SU-DHL-6 (cell line): Measurements from ENCODE around the gene AKR1C1.
"Not testable (repeated sequence)": the region's sequence is repeated elsewhere in the genome, so short reads cannot be mapped to it uniquely, and the experiment has no call there.

Source experiments
- H2AFZ ChIP-seq: fragments of 200-600 bp; sonication (generic); 2 replicates; pipeline ENCODE4 v1.6.1; 2014; ENCODE audit warnings: low read depth, mild to moderate bottlenecking, moderate library complexity, mixed read lengths, antibody characterized with exemption, low read length; ENCODE audit not compliant: severe bottlenecking
- H3F3A ChIP-seq: fragments of 200-600 bp; shearing (Covaris generic); 2 replicates; pipeline ENCODE4 v1.6.0; 2016; ENCODE audit warnings: antibody characterized with exemption, mild to moderate bottlenecking; ENCODE audit not compliant: insufficient read depth
- H3K27ac ChIP-seq: fragments of 200-600 bp; sonication (generic); 2 replicates; pipeline ENCODE4 v1.5.1; 2016; ENCODE audit warnings: low read depth, mild to moderate bottlenecking, low read length, moderate library complexity, mixed read lengths
- H3K27me3 ChIP-seq: fragments of 200-600 bp; sonication (generic), shearing (Covaris generic); 2 replicates; pipeline ENCODE4 v1.6.0; 2014; ENCODE audit warnings: mild to moderate bottlenecking, low read length
- H3K36me3 ChIP-seq: fragments of 200-600 bp; sonication (generic); 2 replicates; pipeline ENCODE4 v1.6.1; 2014; ENCODE audit warnings: mild to moderate bottlenecking, low read length, mixed read lengths
- H3K4me2 ChIP-seq: fragments of 300-600, 200-600 bp; shearing (Covaris generic), sonication (generic); 2 replicates; pipeline ENCODE4 v1.6.0; 2014; ENCODE audit warnings: low read length, low read depth, mild to moderate bottlenecking; ENCODE audit not compliant: poor library complexity, severe bottlenecking
- H3K4me3 ChIP-seq: fragments of 200-600 bp; sonication (generic); 2 replicates; pipeline ENCODE4 v1.5.1; 2014; ENCODE audit warnings: antibody characterized with exemption, low read length, mild to moderate bottlenecking, mixed read lengths; ENCODE audit not compliant: insufficient read depth, poor library complexity, severe bottlenecking
- H3K79me2 ChIP-seq: fragments of 200-600 bp; sonication (generic); 2 replicates; pipeline ENCODE4 v1.6.1; 2014; ENCODE audit warnings: mild to moderate bottlenecking, low read length, moderate library complexity; ENCODE audit not compliant: insufficient read depth
- H3K9ac ChIP-seq: fragments of 200-600 bp; sonication (generic); 2 replicates; pipeline ENCODE4 v1.7.0; 2014; ENCODE audit warnings: mild to moderate bottlenecking, low read length
- H3K9me2 ChIP-seq: fragments of 200-600 bp; sonication (generic); replicated peaks from 2 replicates; pipeline ENCODE4 v1.6.1; 2014; ENCODE audit warnings: low read length; ENCODE audit not compliant: insufficient read depth
- H3K9me3 ChIP-seq: fragments of 200-600 bp; sonication (generic); 2 replicates; pipeline ENCODE4 v1.6.1; 2014; ENCODE audit warnings: low read length, mixed read lengths; ENCODE audit not compliant: insufficient read depth
- H4K20me1 ChIP-seq: fragments of 200-600 bp; sonication (generic); 2 replicates; pipeline ENCODE4 v1.6.1; 2014; ENCODE audit warnings: low read depth, mild to moderate bottlenecking, antibody characterized with exemption, low read length, moderate library complexity, mixed read lengths
- CTCF ChIP-seq: fragments of 200-600 bp; sonication (generic); IDR thresholded peaks from one replicate; pipeline ENCODE4 v1.5.1; 2017; ENCODE audit warnings: antibody characterized with exemption, mild to moderate bottlenecking, low read length, moderate library complexity; ENCODE audit not compliant: insufficient read depth, poor library complexity, severe bottlenecking
- EZH2phosphoT487 ChIP-seq: fragments of 200-600 bp; sonication (generic), shearing (Covaris generic); conservative IDR thresholded peaks from 2 replicates; pipeline ENCODE4 v1.6.1; 2018; ENCODE audit warnings: mild to moderate bottlenecking, antibody characterized with exemption, low read length, moderate library complexity, mixed read lengths

Gene AKR1C1

GRCh38 chr10:4962876-4963814, at the start of gene AKR1C1:
TSS of gene AKR1C1 (plus strand) at chr10:4963415. CDS start at chr10:4963445, 30 bp downstream.
- H3K27ac ChIP-seq, H3K9ac ChIP-seq, H3K79me2 ChIP-seq, H3K4me2 ChIP-seq, H3K9me2 ChIP-seq, H3F3A ChIP-seq, H2AFZ ChIP-seq, H3K4me3 ChIP-seq, H3K36me3 ChIP-seq, H3K27me3 ChIP-seq, H4K20me1 ChIP-seq, H3K9me3 ChIP-seq: not testable (repeated sequence)

GRCh38 chr10:4914213-4914850, 48.9 kb upstream of the AKR1C1 start:
- H3K79me2 ChIP-seq = no peaks in the 10 kb centered on the region
- H3K4me2 ChIP-seq = no peak overlapping the region
- no peaks in the 10 kb centered on the region for H3F3A ChIP-seq
- H3K4me3 ChIP-seq = no peak overlapping the region
- H3K27ac ChIP-seq = no peak overlapping the region
- no peak overlapping the region for H3K9ac ChIP-seq
- H3K9me2 ChIP-seq = no peaks in the 10 kb centered on the region
- no peaks in the 10 kb centered on the region for H3K27me3 ChIP-seq
- no peaks in the 10 kb centered on the region for H3K9me3 ChIP-seq
- H4K20me1 ChIP-seq = no peaks in the 10 kb centered on the region
- no peaks in the 10 kb centered on the region for H3K36me3 ChIP-seq
- H2AFZ ChIP-seq = no peak overlapping the region
- TF ChIP-seq EZH2phosphoT487 (no peak), CTCF (no peak)

- Histone ChIP-seq H2AFZ (no peak overlapping the region), H3K9ac (no peak overlapping the region), H3F3A (no peaks in the 10 kb centered on the region), H3K9me3 (no peaks in the 10 kb centered on the region), H3K27ac (no peak overlapping the region), H4K20me1 (no peaks in the 10 kb centered on the region), H3K36me3 (no peaks in the 10 kb centered on the region), H3K4me3 (no peak overlapping the region), H3K9me2 (no peaks in the 10 kb centered on the region), H3K79me2 (no peaks in the 10 kb centered on the region), H3K27me3 (no peaks in the 10 kb centered on the region), H3K4me2 (no peak overlapping the region)
- TF ChIP-seq CTCF = no peak
- no peak for TF ChIP-seq EZH2phosphoT487
Measured at GRCh38 chr10:4916086-4916716, 47.0 kb upstream of the AKR1C1 start.
